ENCODE data around the gene SOCS3. TPM values are rescaled to one million over a fixed set of nuclear protein-coding genes. Genes with fewer than 3 reads are reported as not detected.
"Not testable (repeated sequence)": the region's sequence is repeated elsewhere in the genome, so short reads cannot be mapped to it uniquely, and the experiment has no call there.

Gene SOCS3
- total RNA-seq, 1 donor from 2014 or later = 13.7 TPM

DNA sequence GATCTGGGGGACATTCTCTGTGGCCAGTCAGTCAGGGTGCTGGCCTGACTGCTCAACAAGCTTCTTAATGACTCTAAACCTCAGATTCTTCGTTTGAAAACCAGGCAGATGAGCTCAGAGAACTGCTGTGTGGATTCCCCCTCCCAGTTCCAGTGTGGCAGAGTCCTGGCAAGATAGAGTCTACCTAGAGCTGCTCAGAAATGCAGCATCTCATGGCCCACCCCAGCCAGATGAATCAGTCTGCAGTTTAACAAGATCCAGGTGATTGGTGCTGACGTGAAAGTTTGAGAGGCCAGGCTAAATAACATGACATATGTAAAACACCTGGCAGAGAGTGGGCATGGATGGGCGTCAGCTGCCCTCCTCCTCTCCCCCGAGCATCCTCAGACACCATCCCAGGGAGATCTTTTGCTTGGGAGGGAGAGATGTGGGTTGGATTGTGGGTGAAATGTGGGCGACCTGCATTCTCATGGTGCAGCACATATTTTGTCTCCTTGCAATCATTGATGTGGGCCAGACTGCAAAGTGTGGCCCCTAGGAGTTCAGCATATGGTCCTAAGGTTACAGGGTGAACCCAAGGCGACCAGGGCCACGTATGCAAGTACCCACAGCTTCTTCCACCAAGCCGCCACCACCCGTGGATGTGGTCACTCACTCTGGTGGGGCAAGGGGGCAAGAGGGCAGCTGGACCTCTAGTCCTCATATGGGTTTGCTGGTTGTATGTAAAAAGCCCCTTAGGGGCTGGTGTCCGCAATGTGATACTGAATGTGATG is 19.5 kb downstream of the SOCS3 start:
- no peaks in the 10 kb centered on the region for H3K36me3 ChIP-seq (ENCODE audit: control insufficient read depth, insufficient read depth, low read length)
- H3K4me3 ChIP-seq (ENCODE audit: low read depth, low read length) = no peak overlapping the region
- DNase-seq (ENCODE audit: low read depth) (peak; percentile 41), FAIRE-seq (no peak)
- H3K27me3 ChIP-seq (ENCODE audit: control insufficient read depth, insufficient read depth, low read length) = no peaks in the 10 kb centered on the region
- TF ChIP-seq CTCF (IDR thresholded peaks at IDR 0.05; ENCODE audit: insufficient read depth, low read length, severe bottlenecking) = no peak

DNA sequence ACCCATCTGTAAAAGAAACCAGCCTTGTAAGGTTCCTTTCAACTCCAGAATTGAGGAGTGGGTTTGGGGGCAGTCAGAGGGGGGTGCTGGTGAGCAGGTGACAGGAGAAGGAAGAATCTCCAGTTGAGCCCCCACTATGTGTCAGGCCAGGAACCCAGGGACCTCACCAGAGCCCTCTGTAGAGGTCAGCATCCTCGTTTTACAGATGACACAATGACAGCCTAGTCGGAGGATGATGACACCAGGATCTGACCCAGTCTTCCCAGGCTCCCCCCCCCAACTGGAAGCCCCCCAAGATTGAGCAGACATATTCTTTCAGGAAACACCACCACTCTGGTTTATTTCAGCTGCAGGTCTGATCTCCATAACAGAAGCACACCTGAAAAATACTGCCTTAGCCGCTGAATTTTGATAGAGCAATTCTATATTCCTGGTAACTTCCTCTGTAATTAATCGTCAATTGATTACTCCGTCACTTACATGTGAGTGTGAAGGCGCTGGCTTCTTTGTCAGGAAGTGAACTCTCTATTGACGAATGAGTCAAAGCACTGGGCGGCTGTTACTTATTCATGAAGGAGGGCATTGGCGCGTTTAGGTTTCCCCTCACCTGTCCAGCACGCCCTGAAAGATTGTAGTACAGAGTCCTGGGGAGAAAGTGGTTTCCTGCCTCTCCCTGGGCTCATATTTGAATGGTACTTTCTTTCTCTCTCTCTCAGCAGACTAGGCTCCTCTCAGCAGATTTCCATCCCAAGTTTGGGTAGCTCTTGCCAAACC is 21.2 kb downstream of the SOCS3 start:
- Histone ChIP-seq H3K27me3 (ENCODE audit: control insufficient read depth, insufficient read depth, low read length) (no peaks in the 10 kb centered on the region), H3K36me3 (ENCODE audit: control insufficient read depth, insufficient read depth, low read length) (no peaks in the 10 kb centered on the region), H3K4me3 (ENCODE audit: low read depth, low read length) (no peak overlapping the region)
- FAIRE-seq = no peak
- peak; percentile 96 for DNase-seq (ENCODE audit: low read depth)
- no peak for TF ChIP-seq CTCF (IDR thresholded peaks at IDR 0.05; ENCODE audit: insufficient read depth, low read length, severe bottlenecking)

GRCh38 chr17:78337244-78338109 is 22.4 kb downstream of the SOCS3 start:
- TF ChIP-seq CTCF (IDR thresholded peaks at IDR 0.05; ENCODE audit: insufficient read depth, low read length, severe bottlenecking) = no peak
- DNase-seq (ENCODE audit: low read depth) = peak; percentile 94
- Histone ChIP-seq H3K27me3 (ENCODE audit: control insufficient read depth, insufficient read depth, low read length) (no peaks in the 10 kb centered on the region), H3K4me3 (ENCODE audit: low read depth, low read length) (no peak overlapping the region), H3K36me3 (ENCODE audit: control insufficient read depth, insufficient read depth, low read length) (no peaks in the 10 kb centered on the region)
- FAIRE-seq = no peak

DNA sequence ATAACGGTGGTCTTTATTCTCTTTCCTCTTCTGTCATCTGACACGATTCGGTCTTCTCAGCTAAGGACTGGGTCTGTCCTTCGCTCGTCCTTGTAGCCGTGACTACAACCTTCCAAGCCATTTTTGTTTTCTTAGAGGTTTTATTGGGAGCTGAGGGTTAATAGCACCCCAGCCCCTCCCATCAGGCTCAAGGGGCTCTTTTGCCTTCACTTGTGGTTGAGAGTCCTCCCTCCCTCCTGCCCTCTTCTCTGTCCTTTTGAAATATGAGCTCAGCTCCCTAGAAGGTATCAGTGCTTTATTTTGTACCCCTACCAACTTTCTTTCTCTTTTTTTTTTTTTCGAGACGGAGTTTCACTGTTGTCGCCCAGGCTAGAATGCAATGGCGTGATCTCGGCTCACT is 24.7 kb downstream of the SOCS3 start:
- DNase-seq (ENCODE audit: low read depth) = no peak
- FAIRE-seq = no peak
- H3K36me3 ChIP-seq (ENCODE audit: control insufficient read depth, insufficient read depth, low read length) = no peaks in the 10 kb centered on the region
- no peak overlapping the region for H3K4me3 ChIP-seq (ENCODE audit: low read depth, low read length)
- H3K27me3 ChIP-seq (ENCODE audit: control insufficient read depth, insufficient read depth, low read length) = no peaks in the 10 kb centered on the region
- no peak for TF ChIP-seq CTCF (IDR thresholded peaks at IDR 0.05; ENCODE audit: insufficient read depth, low read length, severe bottlenecking)

GRCh38 chr17:78332991-78333390 is 26.9 kb downstream of the SOCS3 start:
- Histone ChIP-seq H3K36me3 (ENCODE audit: control insufficient read depth, insufficient read depth, low read length) (no peaks in the 10 kb centered on the region), H3K4me3 (ENCODE audit: low read depth, low read length) (no peak overlapping the region), H3K27me3 (ENCODE audit: control insufficient read depth, insufficient read depth, low read length) (no peaks in the 10 kb centered on the region)
- FAIRE-seq (no peak), DNase-seq (ENCODE audit: low read depth) (no peak)
- no peak for TF ChIP-seq CTCF (IDR thresholded peaks at IDR 0.05; ENCODE audit: insufficient read depth, low read length, severe bottlenecking)

GRCh38 chr17:78331355-78331754 is 28.5 kb downstream of the SOCS3 start:
- not testable (repeated sequence) for DNase-seq (ENCODE audit: low read depth); H3K36me3 ChIP-seq (ENCODE audit: control insufficient read depth, insufficient read depth, low read length); H3K4me3 ChIP-seq (ENCODE audit: low read depth, low read length); H3K27me3 ChIP-seq (ENCODE audit: control insufficient read depth, insufficient read depth, low read length); FAIRE-seq
